BJ (cell line): Measurements from ENCODE around the gene CCDC102A. TPM values are rescaled to one million over a fixed set of nuclear protein-coding genes. Genes with fewer than 3 reads are reported as not detected.

Experiments used
- CTCF ChIA-PET: fragments of 350-600 bp; formaldehyde crosslinking; extraction: SDS; loops from one replicate; lab custom pipeline; 2021; ENCODE audit warnings: antibody characterized with exemption, inconsistent platforms; lab: Yijun Ruan, JAX
- POLR2A ChIA-PET: fragments of 300-600 bp; sonication (Branson Sonifier 250); formaldehyde crosslinking; extraction: SDS; loops from one replicate; lab custom pipeline; 2021; ENCODE audit warnings: antibody characterized with exemption; lab: Charles Lee
- DNase-seq: peaks from one replicate; pipeline ENCODE4 v3.0.0-alpha.2; 2011; ENCODE audit warnings: low read depth
- H3K27me3 ChIP-seq: 2 replicates; pipeline ENCODE4 v1.6.0; 2011; ENCODE audit warnings: low read length; ENCODE audit not compliant: control insufficient read depth, insufficient read depth
- H3K36me3 ChIP-seq: 2 replicates; pipeline ENCODE4 v1.5.1; 2011; ENCODE audit warnings: low read length; ENCODE audit not compliant: control insufficient read depth, insufficient read depth
- H3K4me3 ChIP-seq: 2 replicates; pipeline ENCODE4 v1.5.1; 2011; ENCODE audit warnings: low read depth, mild to moderate bottlenecking, control low read depth, low read length
- polyA plus RNA-seq: library from polyadenylated mRNA; depleted of rRNA; stranded (reverse); fragments of >200 nt; gene quantifications from 2 replicates; pipeline ENCODE4 v1.2.3, GENCODE V29; 2011
- TF ChIP-seq, protein P1 (sequence below): IDR thresholded peaks from 2 replicates; pipeline ENCODE4 v1.5.1; 2011; ENCODE audit warnings: low read depth, mild to moderate bottlenecking, control low read depth, inconsistent platforms, low read length, moderate library complexity; ENCODE audit not compliant: insufficient read depth

Gene CCDC102A
- polyA plus RNA-seq, 1 experiment, result 13.6 TPM

DNA sequence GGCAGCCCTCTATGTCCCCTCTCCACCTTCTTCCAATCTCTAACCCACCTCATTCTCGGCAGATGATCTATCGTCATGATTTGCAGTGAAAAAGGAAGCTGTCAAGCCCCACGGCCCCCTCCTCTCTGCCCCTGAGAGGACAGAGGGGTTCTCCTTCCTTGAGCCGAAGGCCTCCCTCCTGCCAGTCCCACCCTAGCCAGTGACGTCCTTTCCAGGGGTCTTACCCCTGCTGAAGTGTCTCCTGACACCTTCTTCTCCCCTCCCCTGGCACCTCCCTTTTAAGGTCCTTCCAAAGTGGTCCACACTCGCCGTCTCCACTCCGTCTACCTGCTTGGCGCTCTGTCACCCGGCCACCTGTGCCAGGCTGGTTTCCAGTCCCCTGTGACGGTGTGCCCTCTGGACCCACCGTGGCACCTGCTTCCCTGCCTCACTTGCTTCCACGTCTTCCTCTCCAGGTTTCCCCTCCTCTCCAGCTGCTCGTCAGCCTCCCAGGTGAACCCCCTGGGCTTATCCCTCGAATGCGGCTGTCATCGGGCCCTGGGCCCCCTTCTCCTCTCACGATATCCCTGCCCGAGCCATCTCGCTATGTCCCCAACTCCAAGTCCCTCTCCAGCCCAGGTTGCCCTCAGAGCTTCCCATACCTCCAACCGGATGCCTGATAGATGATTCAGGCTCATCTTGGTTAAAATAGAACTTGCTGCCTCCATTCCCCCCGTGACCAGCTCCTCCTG is 5.7 kb downstream of the CCDC102A start:
- CTCF ChIA-PET, result interaction anchor here (1.0 kb wide), 1 partner anchor 11 kb away, joined by 4 read pairs; no protein-coding TSS in a partner anchor
- POLR2A ChIA-PET, result no interaction called here

GRCh38 chr16:57530104-57530521 is 6.3 kb downstream of the CCDC102A start:
- ChIA-PET CTCF (interaction anchor here (1.0 kb wide), 1 partner anchor 10 kb away, joined by 4 read pairs; no protein-coding TSS in a partner anchor), POLR2A (no interaction called here)
- DNase-seq, result no peak

More for the DNA sequence above, 5.7 kb downstream of the CCDC102A start:
- DNase-seq, result no peak
- Histone ChIP-seq H3K27me3 (no peaks in the 10 kb centered on the region), H3K36me3 (no peaks in the 10 kb centered on the region; the same call in 1 of the 2 replicates), H3K4me3 (no peak overlapping the region)
- TF ChIP-seq, protein P1, sequence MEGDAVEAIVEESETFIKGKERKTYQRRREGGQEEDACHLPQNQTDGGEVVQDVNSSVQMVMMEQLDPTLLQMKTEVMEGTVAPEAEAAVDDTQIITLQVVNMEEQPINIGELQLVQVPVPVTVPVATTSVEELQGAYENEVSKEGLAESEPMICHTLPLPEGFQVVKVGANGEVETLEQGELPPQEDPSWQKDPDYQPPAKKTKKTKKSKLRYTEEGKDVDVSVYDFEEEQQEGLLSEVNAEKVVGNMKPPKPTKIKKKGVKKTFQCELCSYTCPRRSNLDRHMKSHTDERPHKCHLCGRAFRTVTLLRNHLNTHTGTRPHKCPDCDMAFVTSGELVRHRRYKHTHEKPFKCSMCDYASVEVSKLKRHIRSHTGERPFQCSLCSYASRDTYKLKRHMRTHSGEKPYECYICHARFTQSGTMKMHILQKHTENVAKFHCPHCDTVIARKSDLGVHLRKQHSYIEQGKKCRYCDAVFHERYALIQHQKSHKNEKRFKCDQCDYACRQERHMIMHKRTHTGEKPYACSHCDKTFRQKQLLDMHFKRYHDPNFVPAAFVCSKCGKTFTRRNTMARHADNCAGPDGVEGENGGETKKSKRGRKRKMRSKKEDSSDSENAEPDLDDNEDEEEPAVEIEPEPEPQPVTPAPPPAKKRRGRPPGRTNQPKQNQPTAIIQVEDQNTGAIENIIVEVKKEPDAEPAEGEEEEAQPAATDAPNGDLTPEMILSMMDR, result no peak

DNA sequence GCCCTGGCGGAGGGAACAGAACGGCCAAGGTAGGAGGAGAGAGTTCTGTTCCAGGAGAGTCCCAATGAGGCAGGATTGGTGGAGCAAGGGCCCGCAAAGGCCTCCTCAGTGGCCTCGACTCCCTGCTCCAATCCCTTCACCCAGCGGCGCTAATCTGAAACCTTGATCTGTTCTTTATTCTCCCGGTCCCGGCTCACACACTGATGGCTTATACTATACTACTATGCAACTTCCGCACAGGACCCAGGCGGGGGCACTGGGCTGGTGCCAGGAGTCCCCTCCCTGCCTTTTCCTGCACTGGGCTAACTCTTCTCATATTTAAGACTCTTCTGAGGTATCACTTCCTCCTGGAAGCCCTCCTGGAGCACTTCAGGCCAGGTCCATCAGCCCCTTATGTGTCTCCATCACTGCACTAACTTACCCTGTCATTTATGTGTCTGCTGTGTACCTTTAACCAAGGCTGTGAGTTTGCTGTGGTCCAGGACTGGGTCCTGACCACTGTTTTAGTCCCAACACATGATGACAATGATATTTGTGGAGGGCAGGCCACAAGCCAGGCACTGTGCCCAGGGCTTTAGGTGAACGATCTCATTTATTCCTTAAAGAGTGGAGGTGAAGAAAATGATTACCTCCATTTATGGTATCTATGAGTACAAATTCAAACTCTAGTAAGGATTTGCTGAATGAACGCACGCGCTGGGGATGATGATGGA is 6.8 kb downstream of the CCDC102A start:
- no peaks in the 10 kb centered on the region for H3K27me3 ChIP-seq
- no peaks in the 10 kb centered on the region; the same call in 1 of the 2 replicates for H3K36me3 ChIP-seq
- POLR2A ChIA-PET, result no interaction called here
- CTCF ChIA-PET, result interaction anchor here (1.0 to 2.6 kb wide), 2 partner anchors 10 kb away, joined by 4 to 20 read pairs; no protein-coding TSS in a partner anchor
- TF ChIP-seq, protein P1, result no peak
- no peak overlapping the region for H3K4me3 ChIP-seq
- no peak for DNase-seq

More at GRCh38 chr16:57530104-57530521, 6.3 kb downstream of the CCDC102A start:
- no peaks in the 10 kb centered on the region; the same call in 1 of the 2 replicates for H3K36me3 ChIP-seq
- H3K27me3 ChIP-seq, result no peaks in the 10 kb centered on the region
- TF ChIP-seq, protein P1, result no peak
- no peak overlapping the region for H3K4me3 ChIP-seq

DNA sequence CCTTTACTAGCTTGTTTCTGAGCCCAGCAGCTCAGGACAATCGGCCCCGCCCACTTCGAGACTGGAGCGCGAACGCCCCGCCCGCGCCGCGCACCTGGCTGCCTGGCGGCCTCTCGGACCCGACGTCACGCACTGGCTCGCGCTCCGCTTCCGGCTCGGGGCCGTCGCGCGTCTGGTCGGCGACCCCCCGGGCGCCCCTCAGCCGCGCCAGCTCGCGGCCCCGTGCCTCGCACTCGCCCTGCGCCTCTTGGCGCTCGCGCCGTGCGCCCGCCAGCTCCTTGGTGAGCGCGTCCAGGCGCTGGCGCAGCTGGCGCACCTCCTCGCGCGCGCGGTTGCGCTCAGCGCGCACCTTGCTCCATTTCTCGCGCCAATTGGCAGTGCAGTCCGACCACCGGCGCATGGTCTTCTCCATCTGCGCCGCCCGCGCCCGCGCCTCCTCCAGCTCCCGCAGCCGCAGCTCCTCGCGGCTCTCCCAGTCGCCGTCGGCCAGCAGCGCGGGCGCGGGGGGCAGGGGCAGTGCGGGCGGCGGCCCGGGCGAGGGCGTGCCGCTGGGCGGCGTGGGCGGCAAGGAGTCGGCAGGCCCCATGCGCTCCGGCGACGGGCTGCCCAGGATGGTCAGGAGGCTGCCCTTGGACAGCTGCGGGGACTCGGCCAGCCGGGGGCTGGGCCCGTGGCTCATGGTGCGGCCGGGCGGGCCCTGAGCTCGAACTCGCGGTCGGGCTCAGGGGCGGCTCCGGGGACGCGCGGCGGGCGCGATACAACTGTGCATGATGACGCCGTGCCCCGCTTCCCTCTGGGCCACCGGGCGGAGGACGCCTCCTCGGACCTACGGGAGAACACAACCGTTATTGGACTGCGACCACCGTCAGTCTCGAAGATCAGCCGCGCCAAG is 7.6 kb downstream of the CCDC102A start:
- Histone ChIP-seq H3K36me3 (no peaks in the 10 kb centered on the region; the same call in 1 of the 2 replicates), H3K4me3 (no peak overlapping the region), H3K27me3 (no peaks in the 10 kb centered on the region)
- CTCF ChIA-PET, result interaction anchor here (0.6 to 2.6 kb wide), 5 partner anchors 10 to 228 kb away, joined by 3 to 20 read pairs (median 4); no protein-coding TSS in a partner anchor
- TF ChIP-seq, protein P1, result no peak
- POLR2A ChIA-PET, result no interaction called here
- DNase-seq, result no peak
